HG03066 (cell line): ENCODE data around the gene SLC35B2.

Experiments
- ATAC-seq: cut with Tn5 transposase; IDR thresholded peaks from one replicate; pipeline ENCODE4 v1.9.1; 2021; ENCODE audit warnings: low read depth; ENCODE audit not compliant: unreplicated experiment

Gene SLC35B2

GRCh38 chr6:44269178-44269920, 12.0 kb upstream of the SLC35B2 start:
- no peak for ATAC-seq

DNA sequence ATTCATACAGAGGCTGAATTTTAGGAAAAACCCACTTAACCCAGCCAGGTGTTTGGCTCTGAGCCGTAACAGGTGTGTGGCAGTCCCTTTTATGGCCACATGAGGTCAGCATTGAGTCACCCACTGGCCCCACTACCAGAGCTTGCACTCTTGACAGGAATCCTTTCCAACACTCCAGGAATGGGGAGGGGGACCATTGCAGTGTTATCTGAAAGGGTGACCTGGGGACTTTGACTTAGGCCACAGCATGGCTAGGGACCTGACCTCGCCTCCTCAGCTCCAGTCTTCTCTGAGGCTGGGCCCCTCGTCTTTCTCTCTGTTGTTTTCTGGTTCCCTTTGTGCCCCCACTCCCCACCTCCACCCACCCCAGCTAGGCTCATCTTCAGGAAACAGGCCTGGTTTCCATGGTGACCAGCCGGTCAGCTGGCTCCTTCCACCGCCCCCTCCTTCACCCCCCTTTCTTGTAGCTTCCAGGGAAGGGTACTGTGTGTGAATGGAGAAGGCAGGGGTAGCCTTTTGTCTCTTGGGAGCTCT, 10.8 kb upstream of the SLC35B2 start:
- ATAC-seq = no peak

DNA sequence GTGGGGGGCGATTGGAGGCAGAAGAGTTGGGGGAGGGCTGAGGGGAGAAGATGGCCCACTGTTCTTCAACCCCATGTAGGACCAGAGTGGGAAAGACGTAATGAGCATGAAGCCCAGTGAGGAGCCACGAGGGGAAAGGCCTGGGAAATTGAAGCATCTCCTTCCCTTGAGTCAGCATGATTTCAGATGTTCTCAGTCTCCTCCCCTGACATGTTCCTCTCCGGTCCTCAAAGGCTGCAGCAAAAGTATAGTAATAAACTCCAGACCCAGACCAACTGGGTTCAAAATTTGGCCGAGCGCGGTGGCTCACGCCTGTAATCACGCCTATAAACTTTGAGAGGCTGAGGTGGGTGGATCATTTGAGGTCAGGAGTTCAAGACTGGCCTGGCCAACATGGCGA, 9.9 kb upstream of the SLC35B2 start:
- no peak for ATAC-seq

GRCh38 chr6:44266347-44266746, 9.0 kb upstream of the SLC35B2 start:
- ATAC-seq = no peak

GRCh38 chr6:44265722-44266233, 8.4 kb upstream of the SLC35B2 start:
- no peak for ATAC-seq

DNA sequence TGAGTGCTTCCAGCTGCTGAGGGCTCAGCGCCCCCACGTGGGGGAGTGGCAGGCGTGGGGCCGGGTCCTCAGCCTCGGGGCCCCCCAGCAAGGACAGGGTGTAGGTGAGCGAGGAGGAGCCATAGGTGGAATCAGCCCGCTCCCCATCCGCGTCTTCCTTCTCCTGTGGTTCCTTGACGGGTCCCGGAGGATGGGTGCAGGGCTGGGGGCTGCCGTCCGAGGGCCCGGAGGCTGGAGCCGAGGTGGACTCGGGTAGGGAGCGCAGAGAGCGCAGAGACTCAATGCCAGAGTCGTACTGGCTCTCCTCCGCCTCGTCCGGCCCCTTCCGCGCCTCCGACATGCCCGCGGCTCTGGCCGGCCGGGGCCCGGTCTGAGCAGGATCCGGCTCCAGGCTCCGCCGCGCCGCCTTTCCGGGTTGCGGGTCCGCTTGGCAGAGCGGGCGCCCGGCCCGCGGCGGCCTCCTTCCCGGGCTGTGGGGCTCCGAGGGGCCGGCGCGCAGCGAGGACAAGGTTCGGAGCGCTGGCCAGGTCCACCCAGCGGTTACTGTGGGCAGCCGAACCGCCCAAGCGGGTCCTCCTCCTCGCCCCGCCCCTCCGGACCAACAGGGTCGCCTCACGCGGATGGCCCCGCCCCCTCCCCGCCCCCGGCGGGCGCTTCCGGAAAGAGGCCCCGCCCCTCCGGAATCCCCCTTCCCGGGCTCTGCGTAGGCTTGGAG, 7.8 kb upstream of the SLC35B2 start, which contains the start of gene NFKBIE:
NFKBIE (minus strand) TSS at position 545 of the 715 bp plus-strand sequence; CDS start at position 340, 205 bp downstream.
- peak; percentile 35 for ATAC-seq

DNA sequence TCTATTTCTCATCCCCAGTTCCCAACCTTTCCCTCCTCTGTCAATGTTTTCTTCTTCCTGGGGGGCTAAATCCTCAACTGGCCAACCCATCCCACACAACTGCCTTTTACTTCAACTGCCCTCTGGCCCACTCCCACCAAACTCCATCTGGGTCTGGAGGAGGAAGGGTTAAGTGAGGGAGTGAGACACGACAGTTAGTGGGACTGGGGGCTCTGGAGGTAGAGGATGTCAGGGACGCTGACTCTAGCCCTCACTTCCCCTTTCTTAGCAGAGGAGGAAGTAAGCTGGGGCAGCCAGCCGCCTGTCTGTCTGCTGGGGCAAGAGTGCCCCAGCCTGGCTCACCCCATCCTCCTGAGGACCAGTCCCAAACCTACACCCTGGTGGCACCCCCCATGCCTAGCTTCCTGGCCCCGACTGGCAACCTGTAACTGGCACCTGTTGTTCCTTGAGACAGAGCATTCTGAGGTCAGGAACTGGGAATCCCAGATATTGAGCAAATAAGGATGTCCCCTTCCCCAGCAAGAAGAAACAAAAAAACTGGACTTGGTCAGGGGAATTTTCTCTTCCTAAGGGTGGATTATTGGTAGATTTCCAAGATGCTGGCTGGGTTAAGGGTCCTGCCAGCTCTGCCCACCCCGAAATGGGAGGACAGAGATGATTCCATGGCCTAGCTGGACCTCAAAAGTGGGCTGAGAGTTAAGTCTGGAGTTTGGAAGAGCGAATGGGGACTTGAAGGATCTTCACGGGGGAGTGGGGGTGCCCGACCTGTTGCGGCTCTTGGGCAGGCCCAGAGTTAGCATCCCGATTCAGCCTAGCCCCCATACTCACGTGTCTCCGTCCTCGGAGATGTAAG, 7.1 kb upstream of the SLC35B2 start:
- ATAC-seq = peak; percentile 31

DNA sequence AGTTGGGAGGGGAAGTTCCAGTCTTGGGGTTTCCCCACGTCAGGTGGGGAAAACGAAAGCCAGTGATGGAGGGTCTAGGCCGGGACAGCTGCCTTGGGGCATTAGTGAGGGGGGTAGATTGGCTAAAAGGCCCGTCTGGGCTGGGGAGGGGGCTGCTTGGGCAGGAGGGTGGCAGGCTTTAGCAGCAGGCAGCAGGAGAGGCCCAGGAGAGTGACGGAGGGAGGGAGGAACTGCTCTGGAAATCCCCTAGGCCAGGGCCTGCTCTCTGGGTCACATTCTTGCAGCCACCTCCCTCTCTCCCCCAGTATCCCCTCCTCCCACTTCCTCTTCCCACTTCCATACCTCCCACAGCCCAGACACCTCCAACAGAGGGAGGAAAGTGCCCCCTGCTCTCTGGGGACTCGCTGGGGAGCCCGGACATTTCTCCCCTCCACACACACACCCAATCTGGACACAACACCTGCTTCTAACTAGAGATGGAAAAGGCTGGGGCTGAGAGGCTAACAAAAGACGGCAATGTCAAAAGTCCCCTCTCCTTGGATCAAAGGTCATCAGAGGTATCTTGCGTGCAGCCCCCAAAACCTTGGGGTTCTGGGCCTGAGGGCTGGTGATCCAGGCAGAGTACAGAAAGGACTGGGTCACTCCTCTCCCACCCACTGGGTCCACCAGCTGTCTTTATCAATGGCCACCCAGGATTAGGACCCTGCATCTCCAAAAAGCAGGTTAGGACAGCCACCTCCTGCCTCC, 6.2 kb upstream of the SLC35B2 start:
- ATAC-seq = no peak

DNA sequence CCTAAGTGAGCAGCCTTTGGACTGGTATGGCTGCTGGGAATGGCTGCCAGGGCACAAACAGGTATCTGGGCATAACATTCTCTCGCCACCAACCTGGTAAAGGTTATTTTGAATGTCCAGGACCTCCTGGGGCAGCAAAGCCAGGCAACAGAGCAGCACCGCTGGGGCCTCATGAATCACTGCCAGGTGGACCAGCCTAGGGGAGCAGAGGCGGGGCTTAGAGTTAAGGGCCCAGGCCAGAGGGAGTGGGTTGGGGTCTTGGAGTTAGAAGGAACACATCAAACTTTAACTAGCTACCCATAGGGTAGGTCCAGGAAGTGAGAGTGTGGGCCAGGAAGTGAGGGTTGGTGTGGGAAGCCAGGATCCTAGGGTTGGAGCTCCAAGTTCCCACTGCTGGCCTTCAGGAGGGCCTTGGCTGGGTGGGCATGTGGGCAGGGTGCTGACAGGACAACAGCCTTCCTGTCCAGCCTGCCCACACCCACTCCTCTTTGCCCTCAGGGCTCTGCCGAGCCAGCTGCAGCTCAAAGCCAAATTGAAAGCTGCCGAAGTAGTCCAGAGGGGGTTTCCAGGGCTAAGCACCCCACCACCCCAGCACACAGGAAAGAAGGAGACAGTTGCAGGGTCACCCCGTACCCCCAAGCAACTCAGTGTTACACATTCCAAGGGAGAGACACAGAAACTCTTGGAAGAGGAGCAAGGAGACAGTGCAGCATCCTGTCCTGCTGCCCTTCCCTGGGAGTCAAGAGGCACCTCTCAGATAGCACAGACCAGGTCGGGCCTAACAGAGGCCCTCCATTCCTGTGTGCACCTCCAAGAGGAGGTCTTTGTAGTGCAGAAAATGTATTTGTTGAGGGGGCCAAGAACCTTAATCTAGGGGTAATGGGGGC, 5.4 kb upstream of the SLC35B2 start:
- no peak for ATAC-seq

- no peak for ATAC-seq
These were observed 4.3 kb upstream of the SLC35B2 start for GRCh38 chr6:44261581-44261980.

DNA sequence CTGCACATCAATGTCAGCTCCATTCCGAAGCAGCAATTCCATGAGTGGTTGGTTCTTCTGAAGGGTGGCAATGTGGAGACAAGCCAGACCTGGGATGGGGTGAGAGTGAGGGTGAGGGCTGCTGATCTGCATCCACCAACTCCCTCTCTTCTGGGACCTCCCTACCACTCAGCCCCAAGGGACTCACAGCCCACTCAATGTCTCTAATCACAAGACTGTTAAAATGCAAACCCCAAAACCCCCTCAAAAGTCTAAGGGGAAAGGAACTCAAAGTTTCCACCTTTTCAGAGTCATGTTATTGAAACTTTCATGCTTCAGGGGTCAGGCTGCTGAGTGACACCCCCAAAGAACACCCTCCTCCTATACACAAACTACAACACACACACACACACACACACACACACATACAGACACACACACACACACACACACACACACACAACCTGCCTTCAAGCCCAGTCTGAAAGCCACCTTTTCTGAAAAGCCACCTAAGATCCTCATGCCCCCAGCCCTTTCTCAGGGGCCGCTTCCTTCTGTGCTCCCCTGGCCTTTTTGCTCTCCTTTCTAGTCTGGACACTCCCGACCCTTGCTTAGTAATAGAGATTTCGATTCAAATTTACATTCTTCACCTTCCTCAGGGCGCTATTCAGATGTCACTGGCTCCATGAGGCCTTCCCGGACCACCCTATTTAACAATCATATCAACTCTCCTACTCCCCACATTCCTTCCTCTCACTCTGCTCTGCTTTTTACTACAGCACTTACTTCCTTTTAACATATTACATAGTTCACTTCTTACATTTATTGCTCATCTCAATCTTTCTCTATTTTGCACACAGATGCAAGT, 3.3 kb upstream of the SLC35B2 start:
- no peak for ATAC-seq

DNA sequence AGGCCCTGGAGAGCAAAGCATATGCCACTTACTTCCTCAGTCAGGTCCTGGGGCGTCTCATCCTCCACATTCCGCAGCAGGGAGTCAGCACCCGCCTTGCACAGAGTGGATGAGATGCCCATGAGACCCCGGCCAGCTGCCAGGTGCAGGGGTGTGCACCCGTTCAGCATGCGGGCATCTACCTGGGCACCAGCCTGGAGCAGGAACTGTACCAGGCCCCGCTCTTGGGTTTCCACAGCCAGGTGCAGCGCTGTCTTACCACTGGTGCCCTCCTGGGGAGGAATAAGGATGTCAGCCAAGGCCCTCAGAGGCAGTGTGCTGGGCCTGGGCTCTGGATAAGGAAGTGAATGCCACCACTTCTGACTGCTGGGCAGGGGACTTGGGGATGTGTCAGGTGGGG, 2.7 kb upstream of the SLC35B2 start:
- ATAC-seq = no peak

DNA sequence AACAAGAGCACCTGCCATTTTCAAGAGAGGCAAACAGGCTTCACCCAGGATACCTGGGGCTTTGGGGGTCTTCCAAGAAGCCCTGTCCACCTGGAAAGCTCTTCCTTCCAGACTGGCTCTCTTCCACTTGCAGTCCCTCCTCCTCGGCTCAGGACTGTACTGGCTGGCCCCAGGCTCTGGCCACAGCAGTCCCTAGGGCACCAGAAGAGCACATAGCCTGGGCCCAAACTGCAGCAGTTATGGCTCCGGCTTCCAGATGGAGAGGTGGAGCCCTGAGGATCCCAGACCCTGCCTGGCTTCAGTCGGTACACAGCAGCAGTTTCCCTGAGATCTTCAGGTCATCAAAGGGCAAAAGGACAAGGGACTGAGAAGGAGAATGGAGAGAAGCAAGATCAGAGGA, 1.6 kb upstream of the SLC35B2 start:
- ATAC-seq = no peak

- no peak for ATAC-seq
These were observed 1.1 kb upstream of the SLC35B2 start for GRCh38 chr6:44258325-44258863.

- ATAC-seq = peak; percentile 21
These were observed 511 bp upstream of the SLC35B2 start for GRCh38 chr6:44257753-44258324.

DNA sequence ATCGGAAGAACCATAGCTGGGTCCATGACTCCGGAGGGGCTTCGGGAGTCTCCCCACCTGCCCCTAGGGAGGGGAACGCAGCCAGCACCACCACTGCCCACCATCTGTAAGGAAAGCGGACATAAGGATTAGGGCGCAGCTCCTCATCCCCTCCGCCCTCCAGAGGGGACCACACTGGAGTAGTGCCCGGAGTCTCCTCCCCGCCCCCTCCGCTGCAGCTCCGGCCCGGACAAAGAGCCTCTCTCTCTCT, 628 bp downstream of the SLC35B2 start:
- ATAC-seq = no peak

DNA sequence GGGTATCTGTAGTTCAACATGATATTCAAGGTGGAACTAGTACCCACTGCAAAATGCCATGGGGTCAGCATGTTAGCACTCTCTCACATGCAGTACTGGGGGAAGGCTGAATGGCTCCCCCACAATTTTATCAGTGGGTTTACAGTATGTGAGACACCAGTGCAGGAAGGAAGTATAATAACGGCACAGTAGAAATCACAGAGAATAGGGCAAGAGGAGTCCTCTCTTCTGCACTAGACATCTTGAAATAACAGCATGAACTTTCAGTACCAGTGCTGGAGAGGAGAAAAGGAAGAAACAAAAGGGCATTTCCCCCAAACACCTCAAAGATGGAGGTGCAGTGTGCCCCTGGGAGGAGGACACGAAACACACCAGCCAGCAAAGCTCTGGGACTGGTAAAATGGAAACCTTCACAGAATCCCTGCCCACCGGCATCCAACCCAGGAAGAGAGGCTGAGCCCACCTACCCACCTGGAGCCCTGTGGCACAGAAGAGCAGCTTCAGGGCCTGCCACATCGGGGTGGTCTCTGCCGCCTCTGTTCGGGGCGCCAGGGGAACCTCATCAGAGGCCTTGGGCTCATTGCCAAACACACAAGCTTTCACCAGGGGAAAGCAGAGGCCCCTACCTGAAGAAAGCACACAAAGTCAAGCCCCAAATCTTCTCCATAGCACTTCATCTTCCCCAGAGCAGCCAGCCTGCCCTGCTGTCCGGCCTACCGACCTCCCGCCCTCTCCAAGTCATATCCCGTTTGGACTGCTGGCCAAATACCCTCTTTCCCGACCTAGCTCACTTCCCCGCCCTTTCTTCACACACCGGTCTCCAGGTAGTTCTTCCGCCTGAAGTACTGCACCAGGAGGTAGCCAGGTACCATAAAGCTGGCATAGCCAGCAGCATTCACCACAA, 1.2 kb downstream of the SLC35B2 start:
- ATAC-seq = no peak
